H9 (cell line): ENCODE results near the gene RXRB. TPM values are rescaled to one million over a fixed set of nuclear protein-coding genes. Genes with fewer than 3 reads are reported as not detected.

ENCODE experiments used
- DNase-seq: peaks from one replicate; pipeline ENCODE4 v3.0.0-alpha.2; 2017
- H2AFZ ChIP-seq: one replicate; pipeline ENCODE4 v1.6.1; 2013; ENCODE audit warnings: mild to moderate bottlenecking, low read length, control low read depth, moderate library complexity
- H2AK5ac ChIP-seq: 2 replicates; pipeline ENCODE4 v1.6.1; 2013; ENCODE audit warnings: low read length, control low read depth, mixed read lengths; ENCODE audit not compliant: insufficient read length
- H2BK120ac ChIP-seq: one replicate; pipeline ENCODE4 v1.6.1; 2013; ENCODE audit warnings: low read depth, mild to moderate bottlenecking, low read length, control low read depth, inconsistent platforms; ENCODE audit not compliant: poor library complexity, severe bottlenecking
- H2BK12ac ChIP-seq: 2 replicates; pipeline ENCODE4 v1.6.1; 2013; ENCODE audit warnings: low read length, control low read depth, mixed read lengths, low read depth; ENCODE audit not compliant: insufficient read length
- H2BK15ac ChIP-seq: 2 replicates; pipeline ENCODE4 v1.6.1; 2013; ENCODE audit warnings: low read depth, low read length, control low read depth
- H2BK20ac ChIP-seq: one replicate; pipeline ENCODE4 v1.6.1; 2013; ENCODE audit warnings: low read depth, mild to moderate bottlenecking, low read length, control low read depth, inconsistent platforms; ENCODE audit not compliant: poor library complexity, severe bottlenecking
- H2BK5ac ChIP-seq: 2 replicates; pipeline ENCODE4 v1.6.1; 2013; ENCODE audit warnings: low read length, control low read depth, mixed read lengths; ENCODE audit not compliant: insufficient read length
- H3K14ac ChIP-seq: 2 replicates; pipeline ENCODE4 v1.6.1; 2013; ENCODE audit warnings: low read length, control low read depth; ENCODE audit not compliant: insufficient read depth
- H3K18ac ChIP-seq: 2 replicates; pipeline ENCODE4 v1.6.1; 2013; ENCODE audit warnings: low read depth, mild to moderate bottlenecking, mixed read lengths, low read length, control low read depth; ENCODE audit not compliant: insufficient read length
- H3K23ac ChIP-seq: 2 replicates; pipeline ENCODE4 v1.6.1; 2013; ENCODE audit warnings: low read length, control low read depth, mixed read lengths, low read depth; ENCODE audit not compliant: insufficient read length
- H3K23me2 ChIP-seq: 2 replicates; pipeline ENCODE4 v1.6.1; 2013; ENCODE audit warnings: low read depth, mild to moderate bottlenecking, mixed read lengths, low read length, control low read depth; ENCODE audit not compliant: insufficient read length, poor library complexity, severe bottlenecking
- H3K27ac ChIP-seq: 2 replicates; pipeline ENCODE4 v1.5.1; 2013; ENCODE audit warnings: low read length, control low read depth, mixed read lengths, low read depth; ENCODE audit not compliant: insufficient read length
- H3K27me3 ChIP-seq: 2 replicates; pipeline ENCODE4 v1.6.1; 2013; ENCODE audit warnings: low read length, control low read depth, inconsistent platforms; ENCODE audit not compliant: insufficient read depth
- H3K4ac ChIP-seq: 2 replicates; pipeline ENCODE4 v1.6.1; 2013; ENCODE audit warnings: low read depth, mild to moderate bottlenecking, control low read depth, inconsistent platforms, low read length, moderate library complexity
- H3K4me1 ChIP-seq: 2 replicates; pipeline ENCODE4 v1.6.1; 2013; ENCODE audit warnings: low read length, control low read depth, inconsistent platforms; ENCODE audit not compliant: insufficient read depth
- H3K4me2 ChIP-seq: 2 replicates; pipeline ENCODE4 v1.6.1; 2013; ENCODE audit warnings: low read length, control low read depth, mixed read lengths; ENCODE audit not compliant: insufficient read length, insufficient read depth
- H3K56ac ChIP-seq: 2 replicates; pipeline ENCODE4 v1.6.1; 2013; ENCODE audit warnings: low read depth, mild to moderate bottlenecking, mixed read lengths, low read length, control low read depth; ENCODE audit not compliant: insufficient read length
- H3K79me1 ChIP-seq: 2 replicates; pipeline ENCODE4 v1.6.1; 2013; ENCODE audit warnings: low read depth, mild to moderate bottlenecking, moderate library complexity, low read length, control low read depth, inconsistent platforms; ENCODE audit not compliant: insufficient read depth, poor library complexity, severe bottlenecking
- H3K79me2 ChIP-seq: 2 replicates; pipeline ENCODE4 v1.6.1; 2013; ENCODE audit warnings: low read length, control low read depth, inconsistent platforms; ENCODE audit not compliant: insufficient read depth
- H3K9ac ChIP-seq: 2 replicates; pipeline ENCODE4 v1.6.1; 2013; ENCODE audit warnings: low read length, control low read depth, mixed read lengths; ENCODE audit not compliant: insufficient read length; ENCODE audit errors: extremely low read depth
- H3K9me3 ChIP-seq: one replicate; pipeline ENCODE4 v1.6.1; 2013; ENCODE audit warnings: low read depth, low read length, inconsistent platforms; ENCODE audit not compliant: control insufficient read depth
- H3T11ph ChIP-seq: one replicate; pipeline ENCODE4 v1.6.1; 2013; ENCODE audit warnings: mild to moderate bottlenecking, low read length, control low read depth, inconsistent platforms
- H4K20me1 ChIP-seq: one replicate; pipeline ENCODE4 v1.6.1; 2013; ENCODE audit not compliant: control insufficient read depth, insufficient read length, insufficient read depth
- H4K5ac ChIP-seq: 2 replicates; pipeline ENCODE4 v1.6.1; 2013; ENCODE audit warnings: low read depth, mild to moderate bottlenecking, mixed read lengths, low read length, control low read depth; ENCODE audit not compliant: insufficient read length
- H4K8ac ChIP-seq: replicated peaks from 2 replicates; pipeline ENCODE4 v1.6.1; 2013; ENCODE audit warnings: low read length, control low read depth, mixed read lengths, low read depth; ENCODE audit not compliant: insufficient read length
- H4K91ac ChIP-seq: 2 replicates; pipeline ENCODE4 v1.6.1; 2013; ENCODE audit warnings: low read depth, mild to moderate bottlenecking, moderate library complexity, mixed read lengths, low read length, control low read depth; ENCODE audit not compliant: insufficient read length
- H3K27ac Mint-ChIP-seq, 3 experiments: 2 replicates in 2 of 3; 3 replicates in 1 of 3; pipeline ENCODE4 v1.8.0; 2020 to 2021; ENCODE audit warnings: mixed read lengths in 3 of 3, mild to moderate bottlenecking in 1 of 3, moderate library complexity in 1 of 3
- H3K27me3 Mint-ChIP-seq: 2 replicates; pipeline ENCODE4 v1.8.0; 2021; ENCODE audit warnings: low read depth, mild to moderate bottlenecking, moderate library complexity, mixed read lengths
- H3K36me3 Mint-ChIP-seq, 3 experiments: 2 replicates in 2 of 3; 3 replicates in 1 of 3; pipeline ENCODE4 v1.8.0; 2020 to 2021; ENCODE audit warnings: low read depth in 3 of 3, mixed read lengths in 3 of 3; ENCODE audit not compliant: insufficient read depth in 1 of 3
- H3K4me1 Mint-ChIP-seq, 2 experiments: 2 replicates each; pipeline ENCODE4 v1.8.0; 2020; ENCODE audit warnings: mixed read lengths in 2 of 2
- H3K4me3 Mint-ChIP-seq, 2 experiments: 2 replicates in 1 of 2; 3 replicates in 1 of 2; pipeline ENCODE4 v1.8.0; 2020 to 2021; ENCODE audit warnings: mild to moderate bottlenecking in 2 of 2, mixed read lengths in 2 of 2, moderate library complexity in 1 of 2
- H3K9me3 Mint-ChIP-seq, 2 experiments: 2 replicates in 1 of 2; 3 replicates in 1 of 2; pipeline ENCODE4 v1.8.0; 2020; ENCODE audit warnings: mild to moderate bottlenecking in 2 of 2, mixed read lengths in 2 of 2, moderate library complexity in 1 of 2
- CTCF ChIP-seq: fragments of 200-600 bp; sonication (generic); conservative IDR thresholded peaks from 3 replicates; pipeline ENCODE4 v1.8.0; 2021; ENCODE audit warnings: antibody characterized with exemption, mild to moderate bottlenecking
- WGBS: extraction: QIAGEN DNeasy Blood & Tissue Kit; methylation state at CpG from one replicate; pipeline ENCODE4 v1.1.7; 2013; ENCODE audit warnings: missing lambda C conversion rate, low lambda C conversion rate, mixed read lengths; ENCODE audit not compliant: insufficient read length; ENCODE audit errors: extremely low coverage; 5-methylcytosine and 5-hydroxymethylcytosine counted together
- total RNA-seq: library from RNA; stranded (reverse); gene quantifications from 2 replicates; pipeline ENCODE4 v1.2.1, GENCODE V29; 2021

Gene RXRB
- total RNA-seq, 1 experiment from 2014 or later, result 14.8 TPM

DNA sequence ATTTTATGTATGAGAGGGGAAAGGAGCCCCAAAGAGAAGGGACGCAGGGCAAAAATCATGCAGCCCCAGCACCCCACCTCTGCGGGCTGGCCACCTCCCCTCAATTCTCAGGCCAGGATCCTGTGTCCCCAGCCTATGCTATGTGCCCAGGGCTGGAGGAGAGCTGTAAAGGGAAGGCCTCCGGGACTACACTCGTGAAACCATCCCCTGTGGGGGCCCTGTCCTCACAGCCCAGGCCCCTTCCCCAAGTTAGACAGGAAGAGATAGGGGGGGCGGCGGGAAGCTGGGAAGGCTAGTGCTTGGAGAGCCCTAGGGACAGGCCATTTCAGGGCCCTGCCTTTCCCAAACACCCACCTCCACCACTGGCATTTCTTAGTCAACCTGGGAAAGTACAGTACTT, 6.8 kb downstream of the RXRB start:
- H2BK15ac ChIP-seq, result no peak overlapping the region
- peaks cover 11% of the 10 kb centered on the region for H3K23me2 ChIP-seq
- no CpG with 5 or more reads among the region's 6 CpGs for WGBS
- peaks cover 14 to 31% (median 25%) of the 10 kb centered on the region in 3 experiments; a peak in 6 of 7 replicates for H3K36me3 Mint-ChIP-seq
- no peak overlapping the region for H3K27ac Mint-ChIP-seq
- H3K56ac ChIP-seq, result no peak overlapping the region
- H2BK5ac ChIP-seq, result no peak overlapping the region
- H3T11ph ChIP-seq, result no peak overlapping the region
- no peaks in the 10 kb centered on the region for H3K79me1 ChIP-seq
- H3K4me1 ChIP-seq, result no peaks in the 10 kb centered on the region
- no peak for TF ChIP-seq CTCF
- peak overlapping the region; percentile 84 for H3K4me2 ChIP-seq
- no peak overlapping the region for H3K27ac ChIP-seq
- H2AK5ac ChIP-seq, result no peak overlapping the region
- no peak overlapping the region for H3K18ac ChIP-seq
- no peaks in the 10 kb centered on the region for H3K9me3 ChIP-seq
- H3K4ac ChIP-seq, result no peak overlapping the region
- no peak overlapping the region for H3K9ac ChIP-seq
- H2AFZ ChIP-seq, result no peak overlapping the region
- peak overlapping the region; percentile 56 to 77 for H3K4me3 Mint-ChIP-seq
- H3K14ac ChIP-seq, result no peak overlapping the region
- H2BK12ac ChIP-seq, result no peak overlapping the region
- H2BK120ac ChIP-seq, result no peak overlapping the region
- no peak overlapping the region for H2BK20ac ChIP-seq
- peaks cover 3% of the 10 kb centered on the region; the same call in 1 of the 2 replicates for H3K27me3 ChIP-seq
- H3K23ac ChIP-seq, result no peak overlapping the region
- no peak overlapping the region for H4K8ac ChIP-seq
- H3K79me2 ChIP-seq, result no peaks in the 10 kb centered on the region
- H4K5ac ChIP-seq, result no peak overlapping the region
- H3K27me3 Mint-ChIP-seq, result peaks cover 44% of the 10 kb centered on the region
- H3K4me1 Mint-ChIP-seq, result peaks cover 23 to 27% of the 10 kb centered on the region in 2 experiments
- DNase-seq, result no peak
- no peaks in the 10 kb centered on the region; a peak in 1 of 5 replicates for H3K9me3 Mint-ChIP-seq
- no peaks in the 10 kb centered on the region for H4K20me1 ChIP-seq
- H4K91ac ChIP-seq, result no peak overlapping the region
